Measurements from ENCODE around the gene GRAMD4. TPM values are rescaled to one million over a fixed set of nuclear protein-coding genes. Genes with fewer than 3 reads are reported as not detected.

GRAMD4 gene
- total RNA-seq, 3 donors from 2014 or later, result 28.4 to 85.6 (median 61.0) TPM

DNA sequence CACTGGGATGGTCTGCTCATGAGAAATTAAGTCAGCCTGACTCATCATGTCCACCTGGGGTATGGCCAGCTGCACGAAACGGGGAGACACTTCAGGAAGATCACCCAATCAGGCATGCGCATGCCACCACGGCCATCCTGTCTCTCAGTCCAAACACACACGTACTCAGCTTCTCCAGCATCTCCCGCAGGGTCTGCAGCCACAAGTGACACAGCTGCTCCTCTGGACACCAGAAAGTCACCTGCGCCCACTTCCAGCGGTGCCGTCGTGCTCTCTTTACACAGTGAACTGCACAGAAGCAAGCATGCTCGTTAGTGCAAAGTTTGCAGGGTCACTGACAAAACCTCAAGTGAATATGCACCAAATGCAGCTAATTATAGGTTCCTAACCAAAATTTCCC lies 99.7 kb downstream of the GRAMD4 start:
- no peak for DNase-seq (ENCODE audit: low spot score in 2 of 2)
- Histone ChIP-seq H3K9me3 (no peaks in the 10 kb centered on the region), H3K27me3 (no peaks in the 10 kb centered on the region), H3K36me3 (no peaks in the 10 kb centered on the region), H3K4me3 (no peak overlapping the region), H3K27ac (no peak overlapping the region), H3K4me1 (no peaks in the 10 kb centered on the region)
- intact Hi-C loops (cut with DNase I; ENCODE audit: low total_unique reads), result no loop called here
- TF ChIP-seq, protein P1, sequence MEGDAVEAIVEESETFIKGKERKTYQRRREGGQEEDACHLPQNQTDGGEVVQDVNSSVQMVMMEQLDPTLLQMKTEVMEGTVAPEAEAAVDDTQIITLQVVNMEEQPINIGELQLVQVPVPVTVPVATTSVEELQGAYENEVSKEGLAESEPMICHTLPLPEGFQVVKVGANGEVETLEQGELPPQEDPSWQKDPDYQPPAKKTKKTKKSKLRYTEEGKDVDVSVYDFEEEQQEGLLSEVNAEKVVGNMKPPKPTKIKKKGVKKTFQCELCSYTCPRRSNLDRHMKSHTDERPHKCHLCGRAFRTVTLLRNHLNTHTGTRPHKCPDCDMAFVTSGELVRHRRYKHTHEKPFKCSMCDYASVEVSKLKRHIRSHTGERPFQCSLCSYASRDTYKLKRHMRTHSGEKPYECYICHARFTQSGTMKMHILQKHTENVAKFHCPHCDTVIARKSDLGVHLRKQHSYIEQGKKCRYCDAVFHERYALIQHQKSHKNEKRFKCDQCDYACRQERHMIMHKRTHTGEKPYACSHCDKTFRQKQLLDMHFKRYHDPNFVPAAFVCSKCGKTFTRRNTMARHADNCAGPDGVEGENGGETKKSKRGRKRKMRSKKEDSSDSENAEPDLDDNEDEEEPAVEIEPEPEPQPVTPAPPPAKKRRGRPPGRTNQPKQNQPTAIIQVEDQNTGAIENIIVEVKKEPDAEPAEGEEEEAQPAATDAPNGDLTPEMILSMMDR (IDR thresholded peaks at IDR 0.05), result no peak
- TF ChIP-seq POLR2A (IDR thresholded peaks at IDR 0.05) (no peak), POLR2AphosphoS5 (IDR thresholded peaks at IDR 0.05) (no peak)

DNA sequence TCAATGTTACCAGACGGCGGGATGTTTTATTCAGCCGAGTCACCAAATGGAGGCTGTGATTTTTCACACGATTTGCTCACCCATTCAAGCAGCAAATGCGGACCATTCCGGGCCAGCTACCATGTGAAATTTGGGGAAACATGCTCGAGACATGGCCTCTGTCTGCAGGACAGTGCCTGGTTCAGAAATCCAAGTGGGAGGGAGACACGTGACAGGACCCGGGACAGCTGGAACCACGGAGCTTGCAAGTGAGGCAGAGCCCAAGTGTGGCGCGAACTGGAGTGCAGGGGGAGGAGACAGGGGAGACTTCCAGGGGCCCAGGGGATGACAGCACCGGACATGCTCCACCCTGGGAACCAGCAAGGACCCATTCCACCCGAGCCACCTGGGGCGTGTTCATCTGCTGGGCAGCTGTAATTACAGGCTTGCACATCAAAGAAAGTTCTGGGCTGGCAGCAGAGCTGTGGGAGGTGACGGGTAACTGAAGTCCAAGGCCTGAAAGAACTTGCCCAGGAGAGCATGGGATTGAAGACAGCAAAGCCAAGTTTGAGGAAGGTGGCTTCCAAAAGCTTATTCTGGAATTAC lies 101.4 kb downstream of the GRAMD4 start:
- intact Hi-C loops (cut with DNase I; ENCODE audit: low total_unique reads), result no loop called here
- H3K9me3 ChIP-seq, result no peaks in the 10 kb centered on the region
- H3K27ac ChIP-seq, result no peak overlapping the region
- no peaks in the 10 kb centered on the region for H3K27me3 ChIP-seq
- DNase-seq (ENCODE audit: low spot score in 2 of 2), result peak in 1 of 2 donors; percentile 59
- no peak overlapping the region for H3K4me3 ChIP-seq
- no peaks in the 10 kb centered on the region for H3K4me1 ChIP-seq
- H3K36me3 ChIP-seq, result no peaks in the 10 kb centered on the region
- TF ChIP-seq POLR2AphosphoS5 (IDR thresholded peaks at IDR 0.05), result no peak
- TF ChIP-seq POLR2A (IDR thresholded peaks at IDR 0.05), result no peak
- TF ChIP-seq, protein P1 (IDR thresholded peaks at IDR 0.05), result no peak

DNA sequence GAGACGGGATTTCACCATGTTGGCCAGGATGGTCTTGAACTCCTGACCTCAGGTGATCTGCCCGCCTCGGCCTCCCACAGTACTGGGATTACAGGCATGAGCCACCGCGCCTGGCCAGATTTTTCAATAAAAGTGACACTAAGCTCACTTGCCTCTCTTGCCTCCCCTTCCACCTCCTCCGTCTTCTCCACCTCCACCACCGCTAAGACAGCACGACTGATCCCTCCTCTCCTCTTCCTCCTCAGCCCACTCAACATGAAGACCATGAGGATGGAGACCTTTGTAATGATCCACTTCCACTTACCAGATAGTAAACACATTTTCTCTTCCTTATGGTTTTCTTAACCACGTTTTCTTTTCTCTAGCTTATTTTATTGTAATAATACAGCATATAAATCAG lies 103.7 kb downstream of the GRAMD4 start:
- Histone ChIP-seq H3K36me3 (no peaks in the 10 kb centered on the region), H3K27me3 (no peaks in the 10 kb centered on the region), H3K9me3 (no peaks in the 10 kb centered on the region), H3K27ac (no peak overlapping the region), H3K4me3 (no peak overlapping the region), H3K4me1 (no peaks in the 10 kb centered on the region)
- DNase-seq (ENCODE audit: low spot score in 2 of 2), result no peak
- intact Hi-C loops (cut with DNase I; ENCODE audit: low total_unique reads), result no loop called here
- TF ChIP-seq, protein P1 (IDR thresholded peaks at IDR 0.05), result no peak
- TF ChIP-seq POLR2A (IDR thresholded peaks at IDR 0.05) (no peak), POLR2AphosphoS5 (IDR thresholded peaks at IDR 0.05) (no peak)

DNA sequence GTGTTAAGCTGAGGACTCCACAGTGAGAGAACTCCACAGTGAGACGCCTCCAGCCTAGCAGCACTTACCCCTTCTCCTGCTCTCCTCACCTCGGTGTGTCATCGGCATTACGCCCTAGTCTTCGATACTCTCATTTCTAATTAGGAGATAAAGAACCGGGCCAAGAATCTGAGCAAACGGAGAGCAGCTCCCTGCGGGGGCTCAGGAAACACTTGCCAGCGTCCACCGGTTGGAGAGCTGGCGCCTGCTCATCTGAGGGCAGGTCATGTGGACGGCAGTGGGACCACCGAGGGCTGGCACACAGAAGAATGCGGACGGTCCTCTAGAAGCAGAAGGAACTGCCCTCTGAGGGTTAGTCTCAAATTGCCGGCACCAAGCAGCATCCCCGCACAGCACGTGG lies 104.9 kb downstream of the GRAMD4 start:
- H3K4me1 ChIP-seq, result no peaks in the 10 kb centered on the region
- intact Hi-C loops (cut with DNase I; ENCODE audit: low total_unique reads), result no loop called here
- DNase-seq (ENCODE audit: low spot score in 2 of 2), result no peak

More for the DNA sequence above, 104.9 kb downstream of the GRAMD4 start:
- H3K27ac ChIP-seq, result no peak overlapping the region
- no peaks in the 10 kb centered on the region for H3K36me3 ChIP-seq
- H3K9me3 ChIP-seq, result no peaks in the 10 kb centered on the region
- no peaks in the 10 kb centered on the region for H3K27me3 ChIP-seq
- no peak overlapping the region for H3K4me3 ChIP-seq
- TF ChIP-seq POLR2A (IDR thresholded peaks at IDR 0.05) (no peak), POLR2AphosphoS5 (IDR thresholded peaks at IDR 0.05) (no peak)
- TF ChIP-seq, protein P1 (IDR thresholded peaks at IDR 0.05), result no peak

Measured in breast epithelium (tissue), 4 donors.